SH-SY5Y (cell line): ENCODE data around the gene PRR35.

Source experiments
- GATA2 ChIP-seq: IDR thresholded peaks from 2 replicates; pipeline ENCODE4 v1.6.1; 2011; ENCODE audit warnings: mild to moderate bottlenecking, low read depth, low read length
- GATA3 ChIP-seq: IDR thresholded peaks from 2 replicates; pipeline ENCODE4 v1.6.1; 2011; ENCODE audit warnings: low read depth, mild to moderate bottlenecking, low read length, moderate library complexity

- TF ChIP-seq GATA2: no peak
- no peak for TF ChIP-seq GATA3
These were observed 20.2 kb upstream of the PRR35 start for GRCh38 chr16:539901-540530.
